HEK293 (cell line): ENCODE data around the gene SH3BGRL3.
A peak's percentile ranks its signal among the peaks of the same experiment; 100 is the strongest.

Source experiments
- CTCF ChIA-PET: fragments of 350-600 bp; formaldehyde crosslinking; extraction: SDS; loops from one replicate; lab custom pipeline; 2021; ENCODE audit warnings: antibody characterized with exemption; lab: Yijun Ruan, JAX
- POLR2A ChIA-PET: fragments of 300-600 bp; formaldehyde crosslinking; extraction: SDS; loops from one replicate; lab custom pipeline; 2020; ENCODE audit warnings: antibody characterized with exemption, inconsistent platforms; lab: Yijun Ruan, JAX
- H3K27ac ChIP-seq: fragments of 200-500 bp; sonication (Bioruptor generic); 2 replicates; pipeline ENCODE4 v1.5.1; 2014; ENCODE audit warnings: low read depth, low read length, control low read depth, inconsistent platforms; ENCODE audit errors: extremely low read depth
- H3K36me3 ChIP-seq, 2 experiments: fragments of 200-500 bp in 1 of 2; sonication (Bioruptor generic) in 1 of 2; 1 replicate in 1 of 2; 2 replicates in 1 of 2; pipeline ENCODE4 v1.5.1; 2014 to 2017; ENCODE audit warnings: inconsistent platforms in 2 of 2, low read length in 2 of 2; ENCODE audit not compliant: control insufficient read depth in 2 of 2, insufficient read depth in 1 of 2
- H3K4me1 ChIP-seq: fragments of 200-500 bp; sonication (Bioruptor generic); 2 replicates; pipeline ENCODE4 v1.5.1; 2014; ENCODE audit warnings: mild to moderate bottlenecking, low read length, inconsistent platforms; ENCODE audit not compliant: control insufficient read depth, insufficient read depth
- H3K4me3 ChIP-seq: 2 replicates; pipeline ENCODE4 v1.5.1; 2011; ENCODE audit warnings: low read depth, mild to moderate bottlenecking, control low read depth, low read length, moderate library complexity
- H3K9me3 ChIP-seq: fragments of 200-500 bp; sonication (Bioruptor generic); 2 replicates; pipeline ENCODE4 v1.5.1; 2014; ENCODE audit warnings: low read depth, low read length, inconsistent platforms; ENCODE audit not compliant: control insufficient read depth, insufficient read depth
- HIC1 ChIP-seq: fragments of 450-650 bp; formaldehyde crosslinking; IDR thresholded peaks from 2 replicates; pipeline ENCODE4 v1.5.1; 2016; ENCODE audit warnings: missing biosample characterization, missing genetic modification characterization
- KLF1 ChIP-seq: fragments of 450-650 bp; formaldehyde crosslinking; IDR thresholded peaks from 2 replicates; pipeline ENCODE4 v1.5.1; 2016; ENCODE audit warnings: missing biosample characterization, missing genetic modification characterization
- PRDM2 ChIP-seq: fragments of 450-650 bp; formaldehyde crosslinking; IDR thresholded peaks from 2 replicates; pipeline ENCODE4 v1.5.1; 2016; ENCODE audit warnings: missing biosample characterization, missing genetic modification characterization, borderline replicate concordance
- PRDM4 ChIP-seq: fragments of 450-650 bp; formaldehyde crosslinking; IDR thresholded peaks from 2 replicates; pipeline ENCODE4 v1.5.1; 2017; ENCODE audit warnings: missing biosample characterization, missing genetic modification characterization
- ZNF132 ChIP-seq: fragments of 450-650 bp; formaldehyde crosslinking; IDR thresholded peaks from 2 replicates; pipeline ENCODE4 v1.5.1; 2017; ENCODE audit warnings: missing biosample characterization, missing genetic modification characterization, borderline replicate concordance
- ZNF2 ChIP-seq: fragments of 450-650 bp; formaldehyde crosslinking; IDR thresholded peaks from 2 replicates; pipeline ENCODE4 v1.5.1; 2016; ENCODE audit warnings: missing biosample characterization, missing genetic modification characterization
- ZNF274 ChIP-seq, 2 experiments: fragments of 200-500 bp in 1 of 2; fragments of 450-650 bp in 1 of 2; sonication (Bioruptor generic) in 1 of 2; formaldehyde crosslinking in 1 of 2; IDR thresholded peaks; 2 replicates each; pipeline versions ENCODE4 v1.5.1 to v1.6.1; 2014 to 2016; ENCODE audit warnings: borderline replicate concordance in 1 of 2, inconsistent platforms in 1 of 2, low read length in 1 of 2, missing biosample characterization in 1 of 2, missing genetic modification characterization in 1 of 2
- ZNF280D ChIP-seq: fragments of 450-650 bp; formaldehyde crosslinking; IDR thresholded peaks from 2 replicates; pipeline ENCODE4 v1.5.1; 2016; ENCODE audit warnings: missing biosample characterization, missing genetic modification characterization
- ZNF600 ChIP-seq: fragments of 450-650 bp; formaldehyde crosslinking; IDR thresholded peaks from 2 replicates; pipeline ENCODE4 v1.5.1; 2016; ENCODE audit warnings: missing biosample characterization, missing genetic modification characterization
- ZNF623 ChIP-seq: fragments of 450-650 bp; formaldehyde crosslinking; IDR thresholded peaks from 2 replicates; pipeline ENCODE4 v1.5.1; 2016; ENCODE audit warnings: missing biosample characterization, missing genetic modification characterization
- ZNF626 ChIP-seq: fragments of 450-650 bp; sonication (Bioruptor Pico); formaldehyde crosslinking; IDR thresholded peaks from 2 replicates; pipeline ENCODE4 v1.5.1; 2018; ENCODE audit warnings: missing biosample characterization, missing genetic modification characterization, inconsistent platforms
- ZNF629 ChIP-seq: fragments of 450-650 bp; formaldehyde crosslinking; IDR thresholded peaks from 2 replicates; pipeline ENCODE4 v1.5.1; 2017; ENCODE audit warnings: missing biosample characterization, missing genetic modification characterization
- ZNF792 ChIP-seq: fragments of 450-650 bp; formaldehyde crosslinking; IDR thresholded peaks from 2 replicates; pipeline ENCODE4 v1.5.1; 2016; ENCODE audit warnings: missing biosample characterization, missing genetic modification characterization

Gene SH3BGRL3

GRCh38 chr1:26281091-26281958 lies 1.4 kb downstream of the SH3BGRL3 start:
- peaks cover 4 to 52% of the 10 kb centered on the region in 2 experiments; a peak in 1 of 3 replicates for H3K36me3 ChIP-seq
- H3K27ac ChIP-seq: no peak overlapping the region
- H3K4me3 ChIP-seq: no peak overlapping the region
- H3K9me3 ChIP-seq: no peaks in the 10 kb centered on the region
- H3K4me1 ChIP-seq: 0 out of 2 replicates have a peak, but pooled peaks cover 3% of the 10 kb centered on the region
- ChIA-PET POLR2A (no interaction called here), CTCF (interaction anchor here (0.7 to 3.6 kb wide), 8 partner anchors 13 to 136 kb away, joined by 3 to 30 read pairs (median 4); partner anchors contain the start of gene CATSPER4)
- TF ChIP-seq ZNF626 (tag by site-specific recombination) (no peak), ZNF600 (tag by site-specific recombination) (peak; percentile 48; the same call in 1 of the 2 replicates), HIC1 (0 out of 2 replicates have a peak, but pooled peaks have one; percentile 34), ZNF280D (no peak)

- Histone ChIP-seq H3K27ac (no peak overlapping the region), H3K4me3 (no peak overlapping the region), H3K9me3 (no peaks in the 10 kb centered on the region), H3K4me1 (0 out of 2 replicates have a peak, but pooled peaks cover 3% of the 10 kb centered on the region), H3K36me3 (peaks cover 2 to 46% of the 10 kb centered on the region in 2 experiments; a peak in 1 of 3 replicates)
- ChIA-PET CTCF (interaction anchor here (1.3 to 3.6 kb wide), 4 partner anchors 29 to 135 kb away, joined by 3 to 30 read pairs (median 15); no protein-coding TSS in a partner anchor), POLR2A (no interaction called here)
- TF ChIP-seq ZNF623 (tag by site-specific recombination): no peak
- TF ChIP-seq ZNF280D: no peak
- TF ChIP-seq ZNF792 (tag by site-specific recombination): no peak
- no peak for TF ChIP-seq ZNF629 (tag by site-specific recombination)
- TF ChIP-seq PRDM2 (tag by site-specific recombination): no peak
- no peak for TF ChIP-seq ZNF274 (IDR thresholded peaks at IDR 0.05; ENCODE audit: low read length)
- no peak for TF ChIP-seq ZNF274 (tag by site-specific recombination; IDR thresholded peaks at IDR 0.05; ENCODE audit: borderline replicate concordance)
- no peak for TF ChIP-seq ZNF2
- TF ChIP-seq KLF1 (tag by site-specific recombination): peak; percentile 42; the same call in 1 of the 2 replicates
- TF ChIP-seq ZNF132 (tag by site-specific recombination): no peak
- no peak for TF ChIP-seq PRDM4 (tag by site-specific recombination)
These were observed 2.1 kb downstream of the SH3BGRL3 start for GRCh38 chr1:26281971-26282370.
